Measurements from ENCODE around the gene CLTCL1.

DNA sequence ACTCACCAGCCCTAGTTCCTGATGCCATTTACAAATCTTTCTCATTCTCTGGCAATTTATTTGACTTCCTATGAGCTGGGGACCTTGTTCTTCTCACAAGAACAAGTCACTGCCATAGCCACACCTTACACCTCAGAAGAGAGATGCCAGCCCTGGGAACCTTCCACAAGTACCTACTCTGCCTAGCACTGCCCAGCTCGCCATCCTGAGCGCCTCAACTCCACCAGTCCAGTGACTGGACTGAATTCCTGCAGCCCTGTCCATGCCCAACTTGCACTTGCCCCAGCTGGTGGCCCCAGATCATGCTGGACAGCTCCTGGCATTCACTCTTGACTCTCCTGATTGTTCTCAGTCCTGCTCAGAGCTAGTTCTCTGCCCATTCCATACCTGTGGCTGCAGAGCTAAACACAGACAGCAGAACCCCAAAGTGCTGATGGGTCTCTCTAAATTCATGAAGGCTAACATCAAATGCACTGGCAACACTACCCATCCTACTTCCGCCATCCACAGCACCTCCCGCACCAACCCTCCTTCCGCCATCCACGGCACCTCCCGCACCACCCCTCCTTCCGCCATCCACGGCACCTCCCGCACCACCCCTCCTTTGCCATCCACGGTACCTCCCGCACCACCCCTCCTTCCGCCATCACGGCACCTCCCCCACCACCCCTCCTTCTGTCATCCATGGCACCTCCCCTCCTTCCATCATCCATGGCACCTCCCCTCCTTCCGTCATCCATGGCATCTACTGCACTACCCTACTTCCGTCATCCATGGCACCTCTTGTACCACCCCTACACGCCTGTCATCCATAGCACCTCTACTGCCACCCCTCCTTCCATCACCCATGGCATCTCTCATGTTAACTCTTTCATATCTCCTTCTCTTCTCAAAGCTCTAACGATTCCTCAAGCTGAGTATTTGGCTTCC is 89.4 kb downstream of the CLTCL1 start:
- TF ChIP-seq, protein P1, sequence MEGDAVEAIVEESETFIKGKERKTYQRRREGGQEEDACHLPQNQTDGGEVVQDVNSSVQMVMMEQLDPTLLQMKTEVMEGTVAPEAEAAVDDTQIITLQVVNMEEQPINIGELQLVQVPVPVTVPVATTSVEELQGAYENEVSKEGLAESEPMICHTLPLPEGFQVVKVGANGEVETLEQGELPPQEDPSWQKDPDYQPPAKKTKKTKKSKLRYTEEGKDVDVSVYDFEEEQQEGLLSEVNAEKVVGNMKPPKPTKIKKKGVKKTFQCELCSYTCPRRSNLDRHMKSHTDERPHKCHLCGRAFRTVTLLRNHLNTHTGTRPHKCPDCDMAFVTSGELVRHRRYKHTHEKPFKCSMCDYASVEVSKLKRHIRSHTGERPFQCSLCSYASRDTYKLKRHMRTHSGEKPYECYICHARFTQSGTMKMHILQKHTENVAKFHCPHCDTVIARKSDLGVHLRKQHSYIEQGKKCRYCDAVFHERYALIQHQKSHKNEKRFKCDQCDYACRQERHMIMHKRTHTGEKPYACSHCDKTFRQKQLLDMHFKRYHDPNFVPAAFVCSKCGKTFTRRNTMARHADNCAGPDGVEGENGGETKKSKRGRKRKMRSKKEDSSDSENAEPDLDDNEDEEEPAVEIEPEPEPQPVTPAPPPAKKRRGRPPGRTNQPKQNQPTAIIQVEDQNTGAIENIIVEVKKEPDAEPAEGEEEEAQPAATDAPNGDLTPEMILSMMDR (IDR thresholded peaks at IDR 0.05) = no peak
- TF ChIP-seq POLR2A (IDR thresholded peaks at IDR 0.05) (no peak), POLR2AphosphoS5 (IDR thresholded peaks at IDR 0.05) (no peak)

All from prostate gland (tissue), 2 donors.